ENCODE data around the gene MYOZ2. TPM values are rescaled to one million over a fixed set of nuclear protein-coding genes. Genes with fewer than 3 reads are reported as not detected.

Gene MYOZ2
- total RNA-seq, 6 experiments from 2014 or later: 0.07 to 0.19 (median 0.12) TPM; not detected in 3

DNA sequence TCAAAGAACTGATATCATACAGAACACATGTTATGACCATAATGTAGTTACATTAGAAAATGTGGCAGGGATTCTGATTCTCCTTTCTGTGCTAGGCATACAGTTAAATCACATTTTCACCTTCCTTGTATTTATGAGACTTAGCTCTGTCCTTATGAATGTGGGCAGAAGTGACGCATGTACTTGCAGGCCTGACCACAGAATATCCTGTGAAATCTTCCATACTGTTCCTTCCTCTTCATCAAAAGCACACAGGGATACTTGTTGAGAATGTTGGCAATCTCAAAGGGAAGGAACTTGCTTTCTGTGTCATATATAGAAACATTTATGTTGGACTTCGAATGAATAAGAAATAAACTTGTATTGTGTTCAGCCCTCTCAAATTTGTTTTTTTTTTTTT lies 17.2 kb upstream of the MYOZ2 start:
- peak in 1 of 4 donors; percentile 28 for ATAC-seq

DNA sequence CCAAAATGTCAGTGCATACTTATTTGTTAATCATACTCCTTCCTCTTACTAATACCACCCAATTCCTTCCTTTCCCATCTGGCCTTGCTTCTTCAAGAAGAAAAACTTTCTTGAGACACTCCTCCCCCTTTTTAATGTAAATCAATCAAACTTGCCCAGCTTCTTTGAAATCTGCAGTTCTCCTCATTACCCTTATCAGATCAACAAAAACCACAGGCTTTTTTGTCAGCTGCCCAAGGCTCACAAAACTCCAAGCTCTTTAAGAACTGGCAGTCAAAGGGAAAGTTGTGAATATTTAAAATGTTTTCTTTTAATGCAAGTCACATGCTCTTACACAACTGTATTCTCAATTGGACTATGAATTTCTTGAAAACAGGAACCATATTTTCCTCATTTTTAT lies 11.3 kb upstream of the MYOZ2 start:
- Histone ChIP-seq H3K9me3 (no peaks in the 10 kb centered on the region), H3K4me3 (no peak overlapping the region), H3K27me3 (no peaks in the 10 kb centered on the region), H3K27ac (no peak overlapping the region), H3K36me3 (no peaks in the 10 kb centered on the region), H3K4me1 (no peaks in the 10 kb centered on the region)
- TF ChIP-seq CTCF (IDR thresholded peaks at IDR 0.05) (no peak), POLR2A (IDR thresholded peaks at IDR 0.05) (no peak)
- intact Hi-C loops (cut with DNase I): no loop called here
- ATAC-seq: no peak
- DNase-seq: no peak

More for the DNA sequence above, 17.2 kb upstream of the MYOZ2 start:
- intact Hi-C loops (cut with DNase I): no loop called here
- TF ChIP-seq POLR2A (IDR thresholded peaks at IDR 0.05): no peak
- no peak for TF ChIP-seq CTCF (IDR thresholded peaks at IDR 0.05)
- no peak overlapping the region for H3K27ac ChIP-seq
- H3K9me3 ChIP-seq: no peaks in the 10 kb centered on the region
- H3K4me1 ChIP-seq: no peaks in the 10 kb centered on the region
- no peak overlapping the region for H3K4me3 ChIP-seq
- 54% methylated on average over 2 of the region's 2 CpGs for WGBS (ENCODE audit: insufficient coverage, low coverage, low lambda C conversion rate, missing lambda C conversion rate)
- no peak for DNase-seq
- H3K27me3 ChIP-seq: no peaks in the 10 kb centered on the region
- no peaks in the 10 kb centered on the region for H3K36me3 ChIP-seq

- TF ChIP-seq POLR2A (IDR thresholded peaks at IDR 0.05) (no peak), CTCF (IDR thresholded peaks at IDR 0.05) (no peak)
- intact Hi-C loops (cut with DNase I): no loop called here
- no peak overlapping the region for H3K27ac ChIP-seq
- DNase-seq: no peak
- no peak for ATAC-seq
- H3K9me3 ChIP-seq: no peaks in the 10 kb centered on the region
- no peaks in the 10 kb centered on the region for H3K27me3 ChIP-seq
- no peak overlapping the region for H3K4me3 ChIP-seq
- H3K36me3 ChIP-seq: no peaks in the 10 kb centered on the region
- no peaks in the 10 kb centered on the region for H3K4me1 ChIP-seq
Measured at GRCh38 chr4:119125931-119126330, 9.7 kb upstream of the MYOZ2 start.

DNA sequence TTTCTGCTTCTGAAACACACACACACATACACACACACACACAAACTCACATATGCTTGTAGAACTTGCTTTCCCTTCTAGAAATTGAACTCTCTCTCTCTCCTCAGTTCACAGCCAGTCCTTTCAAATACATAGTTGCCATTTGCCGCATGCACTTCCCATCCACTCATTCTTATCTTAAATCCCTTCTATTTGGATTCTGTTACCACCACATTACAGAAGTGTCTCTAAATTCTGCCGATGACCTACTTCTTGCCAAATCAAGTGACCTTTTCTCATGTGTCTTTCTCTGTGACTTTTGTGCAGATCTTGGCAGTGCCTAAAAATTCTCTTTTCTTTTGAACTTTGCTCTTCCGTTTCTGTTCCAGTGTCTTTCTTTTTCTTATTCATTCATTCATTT lies 7.5 kb upstream of the MYOZ2 start:
- Histone ChIP-seq H3K36me3 (no peaks in the 10 kb centered on the region), H3K4me3 (no peak overlapping the region), H3K9me3 (no peaks in the 10 kb centered on the region), H3K27ac (no peak overlapping the region), H3K4me1 (no peaks in the 10 kb centered on the region), H3K27me3 (no peaks in the 10 kb centered on the region)
- WGBS (ENCODE audit: insufficient coverage, low coverage, low lambda C conversion rate, missing lambda C conversion rate): 52% methylated on average over 3 of the region's 3 CpGs
- no peak for DNase-seq
- no peak for TF ChIP-seq CTCF (IDR thresholded peaks at IDR 0.05)
- TF ChIP-seq POLR2A (IDR thresholded peaks at IDR 0.05): no peak
- no peak for ATAC-seq
- intact Hi-C loops (cut with DNase I): no loop called here

DNA sequence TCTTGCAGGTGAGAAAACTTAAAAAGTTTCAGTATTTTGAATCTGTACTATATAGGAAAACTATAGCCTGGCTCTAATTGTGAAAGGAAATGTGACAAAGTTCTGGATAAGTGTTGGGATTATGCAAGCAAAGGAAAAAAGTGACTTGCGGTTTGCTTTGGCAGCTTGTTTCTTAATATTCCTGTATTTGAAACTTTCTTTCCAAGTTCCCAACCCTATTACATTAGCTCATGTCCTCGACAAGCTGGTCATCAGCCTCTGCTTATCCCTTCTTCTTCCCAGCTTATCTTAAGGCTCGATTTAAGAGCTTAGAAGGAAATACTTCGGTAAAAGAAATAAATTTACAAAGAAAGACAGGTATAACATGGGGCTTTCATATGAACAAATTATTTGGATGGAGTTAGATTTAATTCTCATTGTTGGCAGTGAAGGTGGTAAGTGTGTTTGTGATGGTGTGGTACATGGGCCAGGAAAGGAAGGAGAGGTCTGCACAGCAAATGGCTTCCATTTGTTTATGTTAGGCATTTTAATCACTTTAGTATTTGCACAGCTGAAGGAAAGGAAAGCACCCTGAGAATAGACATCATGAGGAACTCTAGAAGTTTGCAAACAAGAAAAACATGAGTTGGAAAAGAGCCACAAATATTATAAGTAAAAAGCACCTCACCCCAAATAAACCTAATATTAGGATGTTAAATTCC lies 5.1 kb upstream of the MYOZ2 start:
- intact Hi-C loops (cut with DNase I): no loop called here
- Histone ChIP-seq H3K27me3 (no peaks in the 10 kb centered on the region), H3K4me1 (no peaks in the 10 kb centered on the region), H3K27ac (no peak overlapping the region), H3K4me3 (no peak overlapping the region), H3K9me3 (no peaks in the 10 kb centered on the region), H3K36me3 (no peaks in the 10 kb centered on the region)
- WGBS (ENCODE audit: insufficient coverage, low coverage, low lambda C conversion rate, missing lambda C conversion rate): 52% methylated on average over 4 of the region's 4 CpGs
- DNase-seq: no peak
- ATAC-seq: no peak
- TF ChIP-seq CTCF (IDR thresholded peaks at IDR 0.05) (no peak), POLR2A (IDR thresholded peaks at IDR 0.05) (no peak)
